Activated CD8-positive, alpha-beta memory T cell treated with anti-CD3 and anti-CD28 coated beads, Interleukin-2, amount 50 U/mL, for 1 hour (primary cell): Measurements from ENCODE around the gene EEF1AKMT3.
"Not testable (repeated sequence)": the region's sequence is repeated elsewhere in the genome, so short reads cannot be mapped to it uniquely, and the experiment has no call there.

Experiments
- DNase-seq: peaks from one replicate; pipeline ENCODE4 v3.0.0-alpha.2; 2020; ENCODE audit errors: extremely low read depth

EEF1AKMT3 gene

DNA sequence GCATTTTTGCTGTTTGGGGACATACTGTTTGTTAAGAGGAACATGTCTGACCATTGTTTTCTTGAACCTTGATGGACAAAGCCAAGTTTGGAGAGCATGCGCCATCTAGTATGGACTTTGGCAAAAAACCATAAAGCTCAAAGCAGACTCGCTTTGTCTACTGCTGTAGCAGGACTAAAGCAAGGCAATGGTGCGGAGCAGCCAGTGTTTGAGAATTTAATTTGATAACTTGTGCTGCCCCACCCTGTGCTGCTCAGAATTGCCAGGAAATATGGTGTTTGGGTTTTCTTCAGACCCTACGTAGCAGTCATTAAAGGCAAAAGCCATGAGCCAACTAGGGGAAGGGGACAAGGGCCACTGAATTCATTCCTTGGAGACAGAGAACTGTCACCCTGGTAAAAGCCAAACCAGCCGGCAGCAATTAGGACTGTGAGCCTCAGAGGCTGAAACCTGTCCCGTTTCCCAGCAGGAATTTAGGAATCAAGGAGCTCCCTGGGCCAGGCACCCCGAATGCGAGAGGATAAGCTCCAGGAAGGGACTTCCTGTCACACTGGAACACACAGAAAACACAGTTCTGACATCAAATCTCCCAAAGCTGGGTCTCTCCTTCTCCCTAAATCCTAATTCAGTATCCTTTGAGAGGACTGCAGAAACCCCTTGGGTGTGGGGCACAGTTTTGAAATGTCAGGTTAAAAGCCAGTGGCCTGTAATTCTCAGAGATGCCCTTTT lies 45.0 kb downstream of the EEF1AKMT3 start:
- DNase-seq = no peak

DNA sequence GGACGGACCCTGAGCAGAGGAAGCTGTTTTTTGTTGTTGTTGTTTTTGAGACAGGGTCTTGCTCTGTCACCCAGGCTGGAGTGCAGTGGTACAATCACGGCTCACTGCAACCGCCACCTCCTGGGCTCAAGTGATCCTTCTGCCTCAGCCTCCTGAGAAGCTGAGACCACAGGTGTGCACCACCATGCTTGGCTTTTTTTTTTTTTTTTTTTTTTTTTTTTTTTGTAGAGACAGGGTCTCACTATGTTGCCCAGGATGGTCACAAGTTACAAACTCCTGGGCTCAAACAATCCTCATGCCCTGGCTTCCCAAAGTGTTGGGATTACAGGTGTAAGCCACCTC lies 45.5 kb downstream of the EEF1AKMT3 start:
- not testable (repeated sequence) for DNase-seq

DNA sequence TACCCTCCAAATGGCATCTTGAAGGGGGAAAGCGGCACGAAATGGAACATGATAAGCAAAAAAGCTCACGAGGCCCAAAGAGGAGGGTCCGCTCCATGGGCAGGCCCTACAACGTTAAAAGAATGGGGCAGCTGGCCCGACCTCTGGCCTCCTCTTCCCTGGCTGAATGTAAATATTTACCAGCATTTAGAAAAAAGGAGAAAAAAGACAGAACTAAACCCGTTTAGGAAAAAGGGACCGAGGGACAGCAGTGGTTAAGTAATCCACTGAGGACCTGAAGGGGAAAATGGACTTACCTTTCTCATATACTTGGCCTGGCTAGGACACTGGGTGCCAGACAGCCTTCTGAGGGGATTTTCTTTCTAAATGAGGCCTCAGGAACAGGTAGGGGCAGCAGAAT lies 47.7 kb downstream of the EEF1AKMT3 start:
- not testable (repeated sequence) for DNase-seq

DNA sequence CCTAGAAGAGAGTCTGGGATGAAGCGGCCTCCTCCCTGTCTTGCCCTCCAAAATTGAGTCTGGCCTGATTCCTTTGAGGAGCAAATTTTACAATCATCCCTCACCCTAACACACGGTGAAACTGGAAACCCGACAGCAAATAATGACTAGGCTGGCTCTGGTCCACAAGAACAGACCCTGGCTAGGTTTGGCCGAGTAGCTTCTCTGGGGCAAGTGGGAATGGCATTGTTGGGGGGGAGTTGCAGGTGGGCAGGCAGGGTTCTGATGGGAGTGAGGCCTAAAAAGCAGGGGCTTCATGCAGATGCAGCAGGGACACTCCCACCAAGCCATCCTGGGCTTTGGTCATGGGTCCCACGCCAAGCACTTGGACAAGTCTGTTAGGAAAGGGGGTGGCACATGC lies 48.6 kb downstream of the EEF1AKMT3 start:
- DNase-seq = not testable (repeated sequence)

DNA sequence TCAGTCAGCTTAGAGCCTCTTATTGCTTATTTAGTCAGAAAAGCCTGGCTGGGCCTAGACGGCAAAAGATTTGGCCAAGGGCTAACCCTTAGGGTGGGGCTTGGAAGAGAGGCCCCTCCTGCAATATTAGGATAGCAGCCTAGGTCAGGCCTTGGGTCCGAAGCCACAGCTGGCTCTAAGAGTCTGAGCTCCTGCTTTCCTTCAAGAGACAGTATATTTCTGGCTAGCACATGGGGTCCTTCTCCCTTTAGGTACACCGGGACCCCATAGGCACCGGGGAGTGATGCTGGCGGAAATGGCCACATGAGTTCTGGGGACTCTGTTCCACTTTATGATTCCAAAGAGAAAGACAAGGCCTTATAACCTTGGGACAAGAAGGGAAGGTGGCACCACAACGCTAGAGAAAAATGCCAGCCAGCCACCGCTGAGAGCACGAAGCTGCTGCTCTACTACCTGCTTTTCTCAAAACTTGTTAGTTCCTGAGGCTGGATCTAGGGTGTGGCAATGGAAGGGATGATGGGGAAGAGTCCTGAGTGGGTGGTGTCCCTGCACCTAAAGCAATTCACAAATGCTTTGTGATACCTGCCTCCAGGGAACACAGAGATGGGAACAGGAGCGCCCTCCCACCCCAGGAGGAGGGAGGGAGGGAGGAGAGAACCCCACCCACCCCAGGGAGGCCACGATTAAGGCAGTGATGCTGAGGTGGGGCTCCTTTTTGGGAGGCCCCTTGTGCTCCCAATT lies 49.2 kb downstream of the EEF1AKMT3 start:
- DNase-seq = no peak

DNA sequence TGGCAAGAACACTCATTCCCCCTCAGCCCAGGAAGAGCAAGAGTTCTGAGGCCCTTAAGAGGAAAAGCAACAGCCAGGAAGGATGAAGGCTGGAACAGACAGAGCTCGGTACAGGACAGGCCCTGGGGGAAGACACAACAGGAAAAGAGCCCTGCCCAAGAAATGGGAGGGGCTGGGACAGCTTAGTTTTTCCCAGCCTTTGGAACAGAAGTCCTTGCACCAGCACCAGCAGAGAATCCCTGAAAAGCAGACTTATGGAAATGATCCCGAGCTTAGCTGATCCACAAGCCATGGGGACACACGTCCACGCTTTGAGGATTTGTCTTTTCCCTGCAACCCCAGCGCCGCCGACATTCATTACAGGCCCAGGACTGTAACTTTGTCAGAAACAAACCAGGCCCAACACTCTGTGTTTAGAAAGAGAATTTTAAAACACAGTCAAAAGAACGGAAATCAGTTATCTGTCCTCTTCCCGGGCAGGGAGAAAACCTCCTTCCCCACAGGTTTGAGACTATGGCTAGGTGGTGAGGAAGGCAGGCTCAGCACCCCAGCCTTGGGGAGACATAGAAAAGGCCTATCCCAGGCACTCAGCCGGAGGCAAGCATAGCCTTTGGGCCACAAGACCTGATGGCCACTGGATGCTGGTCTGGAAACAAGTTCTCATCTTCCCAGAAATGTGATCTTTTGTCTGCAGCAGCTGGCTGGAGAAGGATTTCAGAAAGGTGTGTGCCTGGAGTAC lies 50.1 kb downstream of the EEF1AKMT3 start:
- no peak for DNase-seq

DNA sequence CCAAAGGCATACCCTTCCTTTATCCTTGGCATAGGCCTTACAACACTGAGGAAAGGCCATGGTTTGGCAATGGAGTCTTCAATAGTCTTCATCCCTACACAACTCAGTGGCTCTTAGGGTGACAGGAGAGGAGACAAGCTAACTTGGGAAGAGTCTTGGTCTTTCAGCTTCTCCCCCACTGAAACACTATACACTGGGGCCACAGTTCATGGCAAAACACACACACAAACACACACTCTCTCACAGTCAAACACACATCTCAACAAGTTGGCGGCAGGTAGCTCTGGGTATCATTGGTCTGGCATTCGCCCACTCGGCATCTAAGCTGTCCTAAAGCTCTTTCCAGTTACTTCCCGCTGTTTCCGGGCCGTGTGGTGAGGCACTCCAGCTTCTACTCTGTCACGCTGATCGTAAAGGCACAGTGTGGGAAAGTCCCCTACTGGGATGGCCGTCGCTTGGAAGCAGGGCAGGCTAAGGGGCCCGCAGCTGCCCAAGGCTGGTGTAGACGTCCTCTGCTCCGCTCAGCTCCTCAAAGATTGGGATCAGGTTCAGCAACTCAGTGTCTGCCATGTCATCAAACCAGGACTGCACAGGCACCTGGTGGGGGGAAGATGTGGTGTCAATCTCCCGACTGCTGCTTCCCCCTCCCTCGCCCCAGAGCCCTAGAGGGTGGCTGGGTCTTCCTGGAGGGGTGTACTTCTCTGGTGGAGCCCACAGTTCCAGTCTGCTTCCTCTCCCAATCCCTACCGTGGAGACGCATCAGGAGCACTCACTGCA lies 50.9 kb downstream of the EEF1AKMT3 start:
- DNase-seq = no peak

DNA sequence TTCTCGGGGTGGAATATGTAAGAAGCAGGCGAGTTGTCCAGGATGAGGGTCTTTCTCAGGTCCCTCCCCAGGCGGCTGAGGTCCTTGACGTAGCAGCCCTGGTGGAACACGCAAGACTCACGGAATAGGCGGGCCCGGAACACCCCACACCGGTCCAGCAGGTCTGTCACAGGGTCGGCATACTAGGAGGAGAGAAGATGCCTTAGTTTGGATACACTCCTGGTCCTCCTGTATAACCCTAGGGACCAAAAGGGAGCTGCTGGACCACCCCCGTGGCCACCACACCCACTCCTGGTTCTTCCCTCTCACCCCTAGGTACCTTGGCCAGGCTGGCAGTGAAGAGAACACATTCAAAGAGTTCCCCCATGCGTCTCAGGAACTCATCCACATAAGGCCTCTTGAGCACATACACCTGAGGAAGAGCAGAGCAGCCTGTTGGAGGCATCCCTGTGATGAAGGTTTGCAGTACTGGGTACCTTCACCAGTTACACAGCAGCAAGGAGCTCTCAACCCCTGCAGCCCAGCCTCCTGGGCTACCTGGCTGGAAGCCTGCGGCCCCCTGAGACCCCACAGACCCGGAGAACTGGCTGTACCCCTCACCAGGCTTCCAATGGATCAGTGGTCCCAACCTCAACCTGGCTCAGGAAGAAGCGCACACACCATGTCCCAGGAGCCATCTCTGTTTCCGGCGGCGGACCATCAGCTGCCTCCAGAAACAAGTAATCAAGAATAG lies 51.7 kb downstream of the EEF1AKMT3 start:
- DNase-seq = no peak

- no peak for DNase-seq
These were observed 53.0 kb downstream of the EEF1AKMT3 start for GRCh38 chr12:57825451-57825850.

GRCh38 chr12:57826400-57826799 lies 54.0 kb downstream of the EEF1AKMT3 start:
- DNase-seq = no peak

GRCh38 chr12:57826966-57827365 lies 54.6 kb downstream of the EEF1AKMT3 start:
- no peak for DNase-seq

GRCh38 chr12:57829025-57829777 lies 56.8 kb downstream of the EEF1AKMT3 start:
- no peak for DNase-seq

DNA sequence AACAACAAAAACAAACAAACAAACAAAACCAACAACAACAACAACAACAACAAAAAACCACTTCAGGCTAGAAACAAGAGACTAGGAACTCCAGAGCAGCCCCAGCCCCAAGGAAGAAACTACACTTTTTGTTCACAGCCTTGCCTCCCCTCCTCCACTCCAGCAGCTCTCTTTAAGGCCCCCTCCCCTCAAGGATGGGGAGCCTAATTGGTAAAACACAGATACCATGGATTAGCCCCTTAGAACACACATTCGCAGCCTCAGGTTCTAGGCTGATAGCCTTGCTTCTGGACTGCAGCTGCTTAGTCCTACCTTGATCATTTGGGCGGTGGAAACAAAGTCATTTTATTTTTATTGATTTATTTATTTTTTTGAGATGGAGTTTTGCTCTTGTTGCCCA lies 58.0 kb downstream of the EEF1AKMT3 start:
- no peak for DNase-seq
